ENCODE data around the gene HDAC4. TPM values are rescaled to one million over a fixed set of nuclear protein-coding genes. Genes with fewer than 3 reads are reported as not detected.

The HDAC4 gene
- total RNA-seq, 1 experiment from 2014 or later: 21.8 TPM

- H3K27ac Mint-ChIP-seq (ENCODE audit: low read depth, unreplicated experiment): no peak overlapping the region
- no peak overlapping the region for H3K4me3 Mint-ChIP-seq (ENCODE audit: unreplicated experiment)
- ChIA-PET POLR2A (interaction anchor here (0.7 kb wide), 1 partner anchor 420 kb away, joined by 3 read pairs; no protein-coding TSS in a partner anchor), CTCF (no interaction called here)
- intact Hi-C loops (cut with micrococcal nuclease): no loop called here
- H3K27me3 Mint-ChIP-seq (ENCODE audit: insufficient read depth, unreplicated experiment): no peaks in the 10 kb centered on the region
- H3K4me1 Mint-ChIP-seq (ENCODE audit: insufficient read depth, unreplicated experiment): no peaks in the 10 kb centered on the region
- H3K9me3 Mint-ChIP-seq (ENCODE audit: unreplicated experiment): no peaks in the 10 kb centered on the region
- BruUV-seq (replicated peaks): no TSS peak
- no peak for TF ChIP-seq CTCF (IDR thresholded peaks at IDR 0.05; ENCODE audit: unreplicated experiment)
- H3K36me3 Mint-ChIP-seq (ENCODE audit: insufficient read depth, unreplicated experiment): peaks cover 8% of the 10 kb centered on the region
- DNase-seq (ENCODE audit: unreplicated experiment): no peak
Observed at GRCh38 chr2:239345251-239345650, 55.6 kb downstream of the HDAC4 start.

GRCh38 chr2:239344857-239345216 lies 56.0 kb downstream of the HDAC4 start:
- BruUV-seq (replicated peaks): no TSS peak
- POLR2A ChIA-PET: interaction anchor here (0.7 kb wide), 1 partner anchor 420 kb away, joined by 3 read pairs; no protein-coding TSS in a partner anchor
- no peak overlapping the region for H3K4me3 Mint-ChIP-seq (ENCODE audit: unreplicated experiment)
- intact Hi-C loops (cut with micrococcal nuclease): no loop called here
- no peak for DNase-seq (ENCODE audit: unreplicated experiment)
- H3K27me3 Mint-ChIP-seq (ENCODE audit: insufficient read depth, unreplicated experiment): no peaks in the 10 kb centered on the region
- no peaks in the 10 kb centered on the region for H3K4me1 Mint-ChIP-seq (ENCODE audit: insufficient read depth, unreplicated experiment)
- H3K9me3 Mint-ChIP-seq (ENCODE audit: unreplicated experiment): no peaks in the 10 kb centered on the region
- TF ChIP-seq CTCF (IDR thresholded peaks at IDR 0.05; ENCODE audit: unreplicated experiment): no peak
- no peak overlapping the region for H3K27ac Mint-ChIP-seq (ENCODE audit: low read depth, unreplicated experiment)
- H3K36me3 Mint-ChIP-seq (ENCODE audit: insufficient read depth, unreplicated experiment): peaks cover 8% of the 10 kb centered on the region
- CTCF ChIA-PET: no interaction called here

GRCh38 chr2:239343946-239344856 lies 56.6 kb downstream of the HDAC4 start:
- no peak for DNase-seq (ENCODE audit: unreplicated experiment)
- TF ChIP-seq CTCF (IDR thresholded peaks at IDR 0.05; ENCODE audit: unreplicated experiment): no peak
- ChIA-PET CTCF (no interaction called here), POLR2A (interaction anchor here (0.7 kb wide), 1 partner anchor 419 kb away, joined by 3 read pairs; no protein-coding TSS in a partner anchor)
- BruUV-seq (replicated peaks): no TSS peak
- H3K27ac Mint-ChIP-seq (ENCODE audit: low read depth, unreplicated experiment): no peak overlapping the region
- H3K4me1 Mint-ChIP-seq (ENCODE audit: insufficient read depth, unreplicated experiment): no peaks in the 10 kb centered on the region
- H3K36me3 Mint-ChIP-seq (ENCODE audit: insufficient read depth, unreplicated experiment): peaks cover 8% of the 10 kb centered on the region
- H3K27me3 Mint-ChIP-seq (ENCODE audit: insufficient read depth, unreplicated experiment): no peaks in the 10 kb centered on the region
- intact Hi-C loops (cut with micrococcal nuclease): no loop called here
- H3K4me3 Mint-ChIP-seq (ENCODE audit: unreplicated experiment): no peak overlapping the region
- no peaks in the 10 kb centered on the region for H3K9me3 Mint-ChIP-seq (ENCODE audit: unreplicated experiment)

- intact Hi-C loops (cut with micrococcal nuclease): no loop called here
- no peaks in the 10 kb centered on the region for H3K4me1 Mint-ChIP-seq (ENCODE audit: insufficient read depth, unreplicated experiment)
- no peak overlapping the region for H3K27ac Mint-ChIP-seq (ENCODE audit: low read depth, unreplicated experiment)
- POLR2A ChIA-PET: interaction anchor here (0.9 kb wide), 1 partner anchor 58 kb away, joined by 4 read pairs; the partner anchor contains the start of gene HDAC4
- CTCF ChIA-PET: no interaction called here
- H3K27me3 Mint-ChIP-seq (ENCODE audit: insufficient read depth, unreplicated experiment): no peaks in the 10 kb centered on the region
- no peak for DNase-seq (ENCODE audit: unreplicated experiment)
- no peak overlapping the region for H3K4me3 Mint-ChIP-seq (ENCODE audit: unreplicated experiment)
- BruUV-seq (replicated peaks): no TSS peak
- H3K9me3 Mint-ChIP-seq (ENCODE audit: unreplicated experiment): no peaks in the 10 kb centered on the region
- H3K36me3 Mint-ChIP-seq (ENCODE audit: insufficient read depth, unreplicated experiment): peaks cover 8% of the 10 kb centered on the region
- no peak for TF ChIP-seq CTCF (IDR thresholded peaks at IDR 0.05; ENCODE audit: unreplicated experiment)
Observed at GRCh38 chr2:239343460-239343859, 57.4 kb downstream of the HDAC4 start.
